WTC11 (cell line): ENCODE measurements around the gene PRDM2. TPM values are rescaled to one million over a fixed set of nuclear protein-coding genes. Genes with fewer than 3 reads are reported as not detected.

Experiments
- ATAC-seq: fragments of 200-7000 bp; cut with Tn5 transposase; 2 replicates; pipeline ENCODE4 v1.10.0; 2021; ENCODE audit warnings: mild to moderate bottlenecking, moderate library complexity
- CTCF ChIA-PET: fragments of 300-600 bp; sonication (Branson Sonifier 250); formaldehyde crosslinking; loops from one replicate; lab custom pipeline; 2021; ENCODE audit warnings: antibody characterized with exemption; lab: Charles Lee
- POLR2A ChIA-PET: fragments of 350-600 bp; sonication (Branson Sonifier 250); formaldehyde crosslinking; loops from one replicate; lab custom pipeline; 2021; ENCODE audit warnings: antibody characterized with exemption; lab: Charles Lee
- DNase-seq: peaks from one replicate; pipeline ENCODE4 v3.0.0; 2021; ENCODE audit warnings: low spot score
- H3K27ac Mint-ChIP-seq: 2 replicates; pipeline ENCODE4 v1.8.0; 2021; ENCODE audit warnings: mixed read lengths
- H3K27me3 Mint-ChIP-seq: 2 replicates; pipeline ENCODE4 v1.8.0; 2021; ENCODE audit warnings: low read depth, mild to moderate bottlenecking, moderate library complexity, mixed read lengths
- H3K36me3 Mint-ChIP-seq: 2 replicates; pipeline ENCODE4 v1.8.0; 2021; ENCODE audit warnings: mixed read lengths
- H3K4me1 Mint-ChIP-seq: 2 replicates; pipeline ENCODE4 v1.8.0; 2022; ENCODE audit warnings: mixed read lengths
- H3K4me3 Mint-ChIP-seq: 2 replicates; pipeline ENCODE4 v1.8.0; 2021; ENCODE audit warnings: mild to moderate bottlenecking, moderate library complexity, mixed read lengths
- H3K9me3 Mint-ChIP-seq: 2 replicates; pipeline ENCODE4 v1.8.0; 2021; ENCODE audit warnings: mixed read lengths
- ATF1 ChIP-seq: sonication (generic); formaldehyde crosslinking; IDR thresholded peaks from 2 replicates; pipeline ENCODE4 v1.8.1; 2023; ENCODE audit warnings: mild to moderate bottlenecking, moderate library complexity, missing genetic modification reagents
- ATF3 ChIP-seq: sonication (generic); formaldehyde crosslinking; conservative IDR thresholded peaks from 2 replicates; pipeline ENCODE4 v1.8.1; 2022; ENCODE audit warnings: mild to moderate bottlenecking, missing genetic modification reagents
- ELF4 ChIP-seq: sonication (generic); formaldehyde crosslinking; IDR thresholded peaks from 2 replicates; pipeline ENCODE4 v1.8.1; 2022; ENCODE audit warnings: low read depth, mild to moderate bottlenecking, moderate library complexity, missing genetic modification reagents
- EMX1 ChIP-seq: fragments of 250-450 bp; sonication (Bioruptor Pico); IDR thresholded peaks from 2 replicates; pipeline ENCODE4 v1.8.0; 2021; ENCODE audit warnings: mild to moderate bottlenecking
- GABPB1 ChIP-seq: sonication (generic); formaldehyde crosslinking; IDR thresholded peaks from 2 replicates; pipeline ENCODE4 v1.8.1; 2023; ENCODE audit warnings: mild to moderate bottlenecking, missing genetic modification reagents
- GTF2I ChIP-seq: fragments of 250-450 bp; sonication (Bioruptor Pico); conservative IDR thresholded peaks from 2 replicates; pipeline ENCODE4 v1.4.0; 2021; ENCODE audit warnings: mild to moderate bottlenecking
- JAZF1 ChIP-seq: fragments of 250-450 bp; sonication (Bioruptor Pico); IDR thresholded peaks from 2 replicates; pipeline ENCODE4 v1.9.0; 2021; ENCODE audit warnings: moderate library complexity, mild to moderate bottlenecking, inconsistent platforms
- KAT7 ChIP-seq: sonication (generic); formaldehyde crosslinking; IDR thresholded peaks from 2 replicates; pipeline ENCODE4 v1.8.1; 2023; ENCODE audit warnings: missing genetic modification reagents, mild to moderate bottlenecking, borderline replicate concordance
- NFATC4 ChIP-seq: fragments of 250-450 bp; sonication (Bioruptor Pico); IDR thresholded peaks from 2 replicates; pipeline ENCODE4 v1.9.0; 2021; ENCODE audit warnings: mild to moderate bottlenecking
- NR2C2 ChIP-seq: sonication (generic); formaldehyde crosslinking; IDR thresholded peaks from 2 replicates; pipeline ENCODE4 v1.8.0; 2022; ENCODE audit warnings: mild to moderate bottlenecking, missing genetic modification reagents
- NR3C1 ChIP-seq: sonication (generic); formaldehyde crosslinking; conservative IDR thresholded peaks from 2 replicates; pipeline ENCODE4 v1.8.1; 2023; ENCODE audit warnings: low read depth, mild to moderate bottlenecking, missing genetic modification reagents
- SP1 ChIP-seq: sonication (generic); formaldehyde crosslinking; conservative IDR thresholded peaks from 2 replicates; pipeline ENCODE4 v1.8.1; 2022; ENCODE audit warnings: missing genetic modification reagents
- TP53 ChIP-seq: sonication (generic); formaldehyde crosslinking; IDR thresholded peaks from 2 replicates; pipeline ENCODE4 v1.8.1; 2023; ENCODE audit warnings: mild to moderate bottlenecking, missing genetic modification reagents
- USF2 ChIP-seq: sonication (generic); formaldehyde crosslinking; IDR thresholded peaks from 2 replicates; pipeline ENCODE4 v1.8.1; 2023; ENCODE audit warnings: mild to moderate bottlenecking, missing genetic modification reagents, moderate library complexity
- ZBTB21 ChIP-seq: sonication (generic); formaldehyde crosslinking; IDR thresholded peaks from 2 replicates; pipeline ENCODE4 v1.8.1; 2023; ENCODE audit warnings: mild to moderate bottlenecking, missing genetic modification reagents, borderline replicate concordance
- ZNF138 ChIP-seq: sonication (generic); formaldehyde crosslinking; conservative IDR thresholded peaks from 2 replicates; pipeline ENCODE4 v1.8.1; 2022; ENCODE audit warnings: mild to moderate bottlenecking, moderate library complexity, missing genetic modification reagents
- ZNF263 ChIP-seq: sonication (generic); formaldehyde crosslinking; IDR thresholded peaks from 2 replicates; pipeline ENCODE4 v1.8.1; 2022; ENCODE audit warnings: low read depth, mild to moderate bottlenecking, moderate library complexity, missing genetic modification reagents
- ZNF396 ChIP-seq: fragments of 250-450 bp; sonication (Bioruptor Pico); IDR thresholded peaks from 2 replicates; pipeline ENCODE4 v1.8.0; 2021; ENCODE audit warnings: mild to moderate bottlenecking, moderate library complexity, borderline replicate concordance
- total RNA-seq: library from RNA; stranded (reverse); gene quantifications from 3 replicates; pipeline ENCODE4 v1.2.3, GENCODE V29; 2021
- TF ChIP-seq, protein P1 (sequence below): sonication (generic); formaldehyde crosslinking; IDR thresholded peaks from 2 replicates; pipeline ENCODE4 v1.8.0; 2022; ENCODE audit warnings: mild to moderate bottlenecking, missing genetic modification reagents
- TF ChIP-seq, protein P2 (sequence below): sonication (generic); formaldehyde crosslinking; IDR thresholded peaks from 2 replicates; pipeline ENCODE4 v1.8.1; 2022; ENCODE audit warnings: low read depth, missing genetic modification reagents, borderline replicate concordance
- TF ChIP-seq, protein P3 (sequence below): sonication (generic); formaldehyde crosslinking; IDR thresholded peaks from 2 replicates; pipeline ENCODE4 v1.8.1; 2022; ENCODE audit warnings: mild to moderate bottlenecking, moderate library complexity, missing genetic modification reagents
- TF ChIP-seq, protein P4 (sequence below): sonication (generic); formaldehyde crosslinking; IDR thresholded peaks from 2 replicates; pipeline ENCODE4 v1.8.1; 2023; ENCODE audit warnings: mild to moderate bottlenecking, missing genetic modification reagents
- TF ChIP-seq, protein P5 (sequence below): sonication (generic); formaldehyde crosslinking; IDR thresholded peaks from 2 replicates; pipeline ENCODE4 v1.8.0; 2022; ENCODE audit warnings: mild to moderate bottlenecking, missing genetic modification reagents
- TF ChIP-seq, protein P6 (sequence below): fragments of 250-450 bp; sonication (Bioruptor Pico); IDR thresholded peaks from 2 replicates; pipeline ENCODE4 v1.8.0; 2021; ENCODE audit warnings: mild to moderate bottlenecking

PRDM2 gene
- total RNA-seq, 1 experiment from 2014 or later, result 25.0 TPM

GRCh38 chr1:13770743-13771142, 70.8 kb downstream of the PRDM2 start:
- no peak overlapping the region for H3K27ac Mint-ChIP-seq
- TF ChIP-seq ZNF396 (no peak), ZNF138 (CRISPR knock-in tag) (no peak), USF2 (no peak), ZNF263 (CRISPR knock-in tag) (no peak), TP53 (CRISPR knock-in tag) (no peak), GABPB1 (CRISPR knock-in tag) (no peak), NR2C2 (CRISPR knock-in tag) (no peak), ATF1 (no peak), ZBTB21 (CRISPR knock-in tag) (no peak), SP1 (CRISPR knock-in tag) (no peak)
- TF ChIP-seq, protein P1, sequence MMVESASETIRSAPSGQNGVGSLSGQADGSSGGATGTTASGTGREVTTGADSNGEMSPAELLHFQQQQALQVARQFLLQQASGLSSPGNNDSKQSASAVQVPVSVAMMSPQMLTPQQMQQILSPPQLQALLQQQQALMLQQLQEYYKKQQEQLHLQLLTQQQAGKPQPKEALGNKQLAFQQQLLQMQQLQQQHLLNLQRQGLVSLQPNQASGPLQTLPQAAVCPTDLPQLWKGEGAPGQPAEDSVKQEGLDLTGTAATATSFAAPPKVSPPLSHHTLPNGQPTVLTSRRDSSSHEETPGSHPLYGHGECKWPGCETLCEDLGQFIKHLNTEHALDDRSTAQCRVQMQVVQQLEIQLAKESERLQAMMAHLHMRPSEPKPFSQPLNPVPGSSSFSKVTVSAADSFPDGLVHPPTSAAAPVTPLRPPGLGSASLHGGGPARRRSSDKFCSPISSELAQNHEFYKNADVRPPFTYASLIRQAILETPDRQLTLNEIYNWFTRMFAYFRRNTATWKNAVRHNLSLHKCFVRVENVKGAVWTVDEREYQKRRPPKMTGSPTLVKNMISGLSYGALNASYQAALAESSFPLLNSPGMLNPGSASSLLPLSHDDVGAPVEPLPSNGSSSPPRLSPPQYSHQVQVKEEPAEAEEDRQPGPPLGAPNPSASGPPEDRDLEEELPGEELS (CRISPR knock-in tag), result no peak
- TF ChIP-seq, protein P2, sequence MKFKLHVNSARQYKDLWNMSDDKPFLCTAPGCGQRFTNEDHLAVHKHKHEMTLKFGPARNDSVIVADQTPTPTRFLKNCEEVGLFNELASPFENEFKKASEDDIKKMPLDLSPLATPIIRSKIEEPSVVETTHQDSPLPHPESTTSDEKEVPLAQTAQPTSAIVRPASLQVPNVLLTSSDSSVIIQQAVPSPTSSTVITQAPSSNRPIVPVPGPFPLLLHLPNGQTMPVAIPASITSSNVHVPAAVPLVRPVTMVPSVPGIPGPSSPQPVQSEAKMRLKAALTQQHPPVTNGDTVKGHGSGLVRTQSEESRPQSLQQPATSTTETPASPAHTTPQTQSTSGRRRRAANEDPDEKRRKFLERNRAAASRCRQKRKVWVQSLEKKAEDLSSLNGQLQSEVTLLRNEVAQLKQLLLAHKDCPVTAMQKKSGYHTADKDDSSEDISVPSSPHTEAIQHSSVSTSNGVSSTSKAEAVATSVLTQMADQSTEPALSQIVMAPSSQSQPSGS (CRISPR knock-in tag), result no peak
- TF ChIP-seq, protein P3, sequence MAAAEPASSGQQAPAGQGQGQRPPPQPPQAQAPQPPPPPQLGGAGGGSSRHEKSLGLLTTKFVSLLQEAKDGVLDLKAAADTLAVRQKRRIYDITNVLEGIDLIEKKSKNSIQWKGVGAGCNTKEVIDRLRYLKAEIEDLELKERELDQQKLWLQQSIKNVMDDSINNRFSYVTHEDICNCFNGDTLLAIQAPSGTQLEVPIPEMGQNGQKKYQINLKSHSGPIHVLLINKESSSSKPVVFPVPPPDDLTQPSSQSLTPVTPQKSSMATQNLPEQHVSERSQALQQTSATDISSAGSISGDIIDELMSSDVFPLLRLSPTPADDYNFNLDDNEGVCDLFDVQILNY (CRISPR knock-in tag), result no peak
- TF ChIP-seq, protein P4, sequence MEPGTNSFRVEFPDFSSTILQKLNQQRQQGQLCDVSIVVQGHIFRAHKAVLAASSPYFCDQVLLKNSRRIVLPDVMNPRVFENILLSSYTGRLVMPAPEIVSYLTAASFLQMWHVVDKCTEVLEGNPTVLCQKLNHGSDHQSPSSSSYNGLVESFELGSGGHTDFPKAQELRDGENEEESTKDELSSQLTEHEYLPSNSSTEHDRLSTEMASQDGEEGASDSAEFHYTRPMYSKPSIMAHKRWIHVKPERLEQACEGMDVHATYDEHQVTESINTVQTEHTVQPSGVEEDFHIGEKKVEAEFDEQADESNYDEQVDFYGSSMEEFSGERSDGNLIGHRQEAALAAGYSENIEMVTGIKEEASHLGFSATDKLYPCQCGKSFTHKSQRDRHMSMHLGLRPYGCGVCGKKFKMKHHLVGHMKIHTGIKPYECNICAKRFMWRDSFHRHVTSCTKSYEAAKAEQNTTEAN (CRISPR knock-in tag), result no peak
- TF ChIP-seq, all 79 proteins: peak for 0
- CTCF ChIA-PET, result no interaction called here
- peaks cover 6% of the 10 kb centered on the region; the same call in 1 of the 2 replicates for H3K4me1 Mint-ChIP-seq
- ATAC-seq (no peak), DNase-seq (no peak)
- H3K9me3 Mint-ChIP-seq, result no peaks in the 10 kb centered on the region
- no peaks in the 10 kb centered on the region for H3K27me3 Mint-ChIP-seq
- peaks cover 7% of the 10 kb centered on the region; the same call in 1 of the 2 replicates for H3K36me3 Mint-ChIP-seq
- H3K4me3 Mint-ChIP-seq, result no peak overlapping the region
- POLR2A ChIA-PET, result no interaction called here

- ChIA-PET POLR2A (no interaction called here), CTCF (no interaction called here)
- H3K27ac Mint-ChIP-seq, result no peak overlapping the region
- H3K4me3 Mint-ChIP-seq, result no peak overlapping the region
- DNase-seq, result no peak
- peaks cover 6% of the 10 kb centered on the region; the same call in 1 of the 2 replicates for H3K4me1 Mint-ChIP-seq
- H3K9me3 Mint-ChIP-seq, result no peaks in the 10 kb centered on the region
- no peaks in the 10 kb centered on the region for H3K27me3 Mint-ChIP-seq
- peaks cover 3% of the 10 kb centered on the region; the same call in 1 of the 2 replicates for H3K36me3 Mint-ChIP-seq
- TF ChIP-seq EMX1 (CRISPR knock-in tag) (no peak), JAZF1 (CRISPR knock-in tag) (no peak)
- ATAC-seq, result no peak
These were observed 71.8 kb downstream of the PRDM2 start for GRCh38 chr1:13771745-13772144.

DNA sequence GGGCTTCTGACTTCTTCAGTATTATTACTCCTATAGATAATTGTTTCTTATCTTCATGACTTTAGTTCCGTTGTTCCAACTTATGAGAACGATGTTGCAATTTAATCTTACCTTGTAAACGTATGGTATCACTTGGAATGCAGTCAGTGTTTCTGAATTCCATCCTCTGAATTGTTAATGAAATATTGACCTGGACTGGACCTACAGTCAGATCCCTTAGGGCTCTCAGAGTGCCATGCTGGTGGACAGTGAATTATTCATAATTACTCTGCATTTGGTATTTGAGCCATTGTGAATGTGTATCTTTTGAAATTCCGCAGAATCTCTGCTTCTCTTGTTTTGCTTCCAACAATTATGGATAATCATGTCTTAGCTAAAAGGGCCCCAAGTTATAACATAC, 72.3 kb downstream of the PRDM2 start:
- ATAC-seq (no peak), DNase-seq (no peak)
- Mint-ChIP-seq H3K36me3 (peaks cover 3% of the 10 kb centered on the region; the same call in 1 of the 2 replicates), H3K9me3 (no peaks in the 10 kb centered on the region), H3K27me3 (no peaks in the 10 kb centered on the region), H3K4me3 (no peak overlapping the region), H3K27ac (no peak overlapping the region), H3K4me1 (peaks cover 6% of the 10 kb centered on the region; the same call in 1 of the 2 replicates)
- ChIA-PET POLR2A (no interaction called here), CTCF (no interaction called here)
- no peak for TF ChIP-seq GTF2I (CRISPR knock-in tag)
- TF ChIP-seq, protein P5, sequence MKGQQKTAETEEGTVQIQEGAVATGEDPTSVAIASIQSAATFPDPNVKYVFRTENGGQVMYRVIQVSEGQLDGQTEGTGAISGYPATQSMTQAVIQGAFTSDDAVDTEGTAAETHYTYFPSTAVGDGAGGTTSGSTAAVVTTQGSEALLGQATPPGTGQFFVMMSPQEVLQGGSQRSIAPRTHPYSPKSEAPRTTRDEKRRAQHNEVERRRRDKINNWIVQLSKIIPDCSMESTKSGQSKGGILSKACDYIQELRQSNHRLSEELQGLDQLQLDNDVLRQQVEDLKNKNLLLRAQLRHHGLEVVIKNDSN (CRISPR knock-in tag), result no peak
- no peak for TF ChIP-seq NFATC4
- TF ChIP-seq ELF4 (CRISPR knock-in tag), result no peak
- no peak for TF ChIP-seq JAZF1 (CRISPR knock-in tag)
- TF ChIP-seq KAT7 (CRISPR knock-in tag), result no peak
- TF ChIP-seq NR3C1 (CRISPR knock-in tag), result no peak
- no peak for TF ChIP-seq ZBTB21 (CRISPR knock-in tag)
- no peak for TF ChIP-seq ATF3 (CRISPR knock-in tag)
- TF ChIP-seq, protein P6, sequence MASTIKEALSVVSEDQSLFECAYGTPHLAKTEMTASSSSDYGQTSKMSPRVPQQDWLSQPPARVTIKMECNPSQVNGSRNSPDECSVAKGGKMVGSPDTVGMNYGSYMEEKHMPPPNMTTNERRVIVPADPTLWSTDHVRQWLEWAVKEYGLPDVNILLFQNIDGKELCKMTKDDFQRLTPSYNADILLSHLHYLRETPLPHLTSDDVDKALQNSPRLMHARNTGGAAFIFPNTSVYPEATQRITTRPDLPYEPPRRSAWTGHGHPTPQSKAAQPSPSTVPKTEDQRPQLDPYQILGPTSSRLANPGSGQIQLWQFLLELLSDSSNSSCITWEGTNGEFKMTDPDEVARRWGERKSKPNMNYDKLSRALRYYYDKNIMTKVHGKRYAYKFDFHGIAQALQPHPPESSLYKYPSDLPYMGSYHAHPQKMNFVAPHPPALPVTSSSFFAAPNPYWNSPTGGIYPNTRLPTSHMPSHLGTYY (CRISPR knock-in tag), result no peak
